Activated CD4-positive, alpha-beta T cell treated with anti-CD3 and anti-CD28 coated beads for 36 hours (primary cell): ENCODE measurements around the gene CSAG3. TPM values are rescaled to one million over a fixed set of nuclear protein-coding genes. Genes with fewer than 3 reads are reported as not detected.
"Not testable (repeated sequence)": the region's sequence is repeated elsewhere in the genome, so short reads cannot be mapped to it uniquely, and the experiment has no call there.

Experiments used
- ATAC-seq: fragments of 200-7000 bp; cut with Tn5 transposase; one replicate; pipeline ENCODE4 v1.10.0; 2021; ENCODE audit warnings: mild to moderate bottlenecking, moderate library complexity
- CTCF ChIA-PET: fragments of 350-600 bp; sonication (Branson Sonifier 250); formaldehyde crosslinking; loops from one replicate; lab custom pipeline; 2021; ENCODE audit warnings: antibody characterized with exemption; lab: Charles Lee
- POLR2A ChIA-PET: fragments of 350-600 bp; sonication (Branson Sonifier 250); formaldehyde crosslinking; loops from one replicate; lab custom pipeline; 2021; ENCODE audit warnings: antibody characterized with exemption, inconsistent platforms; lab: Charles Lee
- DNase-seq: peaks from one replicate; pipeline ENCODE4 v3.0.0-alpha.2; 2020
- H3K27ac Mint-ChIP-seq: one replicate; pipeline ENCODE4 v1.8.0; 2021; ENCODE audit warnings: mixed read lengths
- H3K27me3 Mint-ChIP-seq: one replicate; pipeline ENCODE4 v1.8.0; 2021; ENCODE audit warnings: mixed read lengths
- H3K36me3 Mint-ChIP-seq: one replicate; pipeline ENCODE4 v1.8.0; 2021; ENCODE audit warnings: low read depth, mixed read lengths
- H3K4me1 Mint-ChIP-seq: one replicate; pipeline ENCODE4 v1.8.0; 2021; ENCODE audit warnings: mixed read lengths
- H3K4me3 Mint-ChIP-seq: one replicate; pipeline ENCODE4 v1.8.0; 2021; ENCODE audit warnings: mild to moderate bottlenecking, moderate library complexity, mixed read lengths
- H3K9me3 Mint-ChIP-seq: one replicate; pipeline ENCODE4 v1.8.0; 2021; ENCODE audit warnings: low read depth, mixed read lengths
- intact Hi-C, 2 experiments: fragments of 100-400 bp; cut with DNase I in 1 of 2; cut with micrococcal nuclease in 1 of 2; formaldehyde crosslinking; loops; one replicate each; pipeline versions ENCODE4 v1.14.2 to v1.15.1; 2022 to 2024; cut with DNase I, micrococcal nuclease
- total RNA-seq, 2 experiments: library from RNA; stranded (reverse); gene quantifications; one replicate each; pipeline ENCODE4 v1.2.3, GENCODE V29; 2021

CSAG3 gene
- under 1 TPM; 0.23 to 0.55 TPM for total RNA-seq

DNA sequence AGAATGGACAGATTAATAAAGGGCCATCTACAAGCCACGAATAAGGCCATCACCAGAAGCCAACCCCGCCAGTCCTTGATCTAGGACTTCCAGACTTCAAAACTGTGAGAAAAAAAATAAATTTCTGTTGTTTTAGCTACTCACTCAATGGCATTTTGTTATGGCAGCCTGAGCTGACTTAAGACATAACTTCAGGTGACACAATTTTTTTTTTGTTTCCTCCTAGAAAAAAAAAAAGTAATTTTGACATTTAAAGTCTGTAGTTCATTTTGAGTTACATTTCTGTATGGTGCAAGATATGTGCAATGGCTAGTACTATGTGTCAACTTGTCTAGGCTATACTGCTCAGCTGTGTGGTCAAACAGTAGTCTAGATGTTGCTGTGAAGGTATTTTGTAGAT, at the start of gene CSAG3:
Gene CSAG3 (plus strand): TSS at position 301 of the 400 bp plus-strand sequence.
- H3K9me3 Mint-ChIP-seq, intact Hi-C loops, H3K36me3 Mint-ChIP-seq, H3K27ac Mint-ChIP-seq, H3K4me3 Mint-ChIP-seq, DNase-seq, H3K4me1 Mint-ChIP-seq, POLR2A ChIA-PET, ATAC-seq, CTCF ChIA-PET, H3K27me3 Mint-ChIP-seq: not testable (repeated sequence)

DNA sequence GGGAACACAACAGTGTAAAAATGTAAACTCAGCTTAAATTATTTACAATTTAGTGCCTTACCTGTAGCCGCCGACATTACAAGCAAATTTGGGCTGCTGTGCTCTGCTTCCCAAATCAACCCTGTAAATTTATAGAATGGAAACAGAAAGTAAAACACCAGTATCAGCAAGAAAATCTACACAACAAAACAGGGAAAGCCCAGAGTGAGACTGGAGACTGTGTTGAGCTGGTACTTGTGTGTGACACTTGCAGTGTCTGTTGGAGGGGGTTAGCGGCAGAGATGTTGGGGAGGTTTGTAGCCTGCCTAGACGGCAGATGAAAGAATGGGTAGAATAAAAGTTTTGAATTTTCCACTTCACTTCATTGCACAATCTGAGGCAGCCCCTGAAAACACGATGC, 45.8 kb upstream of the CSAG3 start:
- DNase-seq, H3K36me3 Mint-ChIP-seq, POLR2A ChIA-PET, H3K9me3 Mint-ChIP-seq, H3K4me1 Mint-ChIP-seq, H3K4me3 Mint-ChIP-seq, CTCF ChIA-PET, ATAC-seq, H3K27ac Mint-ChIP-seq, intact Hi-C loops, H3K27me3 Mint-ChIP-seq: not testable (repeated sequence)

DNA sequence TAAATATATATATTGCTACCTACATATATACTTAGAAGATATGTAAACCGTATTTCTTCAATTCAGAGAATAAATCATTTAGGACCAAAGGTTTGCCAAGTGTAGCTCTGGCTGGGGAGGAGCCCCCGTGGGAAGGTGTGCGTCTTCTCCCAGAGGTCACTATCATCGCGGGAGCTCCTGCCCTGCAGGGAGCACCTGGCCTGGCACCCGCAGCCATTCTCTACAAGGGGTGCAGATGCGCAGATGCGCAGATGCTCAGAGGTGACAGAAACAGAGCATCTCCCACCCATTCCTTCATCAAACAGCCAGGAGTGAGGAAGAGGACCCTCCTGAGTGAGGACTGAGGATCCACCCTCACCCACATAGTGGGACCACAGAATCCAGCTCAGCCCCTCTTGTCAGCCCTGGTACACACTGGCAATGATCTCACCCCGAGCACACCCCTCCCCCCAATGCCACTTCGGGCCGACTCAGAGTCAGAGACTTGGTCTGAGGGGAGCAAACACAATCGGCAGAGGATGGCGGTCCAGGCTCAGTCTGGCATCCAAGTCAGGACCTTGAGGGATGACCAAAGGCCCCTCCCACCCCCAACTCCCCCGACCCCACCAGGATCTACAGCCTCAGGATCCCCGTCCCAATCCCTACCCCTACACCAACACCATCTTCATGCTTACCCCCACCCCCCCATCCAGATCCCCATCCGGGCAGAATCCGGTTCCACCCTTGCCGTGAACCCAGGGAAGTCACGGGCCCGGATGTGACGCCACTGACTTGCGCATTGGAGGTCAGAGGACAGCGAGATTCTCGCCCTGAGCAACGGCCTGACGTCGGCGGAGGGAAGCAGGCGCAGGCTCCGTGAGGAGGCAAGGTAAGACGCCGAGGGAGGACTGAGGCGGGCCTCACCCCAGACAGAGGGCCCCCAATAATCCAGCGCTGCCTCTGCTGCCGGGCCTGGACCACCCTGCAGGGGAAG, 44.9 kb upstream of the CSAG3 start, which contains the start of gene MAGEA2B:
Gene MAGEA2B (plus strand): TSS at position 814 of the 973 bp plus-strand sequence. CDS start 2,479 bp downstream, outside the sequence.
- H3K4me1 Mint-ChIP-seq, H3K4me3 Mint-ChIP-seq, H3K27ac Mint-ChIP-seq, H3K27me3 Mint-ChIP-seq, H3K9me3 Mint-ChIP-seq, POLR2A ChIA-PET, ATAC-seq, DNase-seq, intact Hi-C loops, CTCF ChIA-PET, H3K36me3 Mint-ChIP-seq: not testable (repeated sequence)

DNA sequence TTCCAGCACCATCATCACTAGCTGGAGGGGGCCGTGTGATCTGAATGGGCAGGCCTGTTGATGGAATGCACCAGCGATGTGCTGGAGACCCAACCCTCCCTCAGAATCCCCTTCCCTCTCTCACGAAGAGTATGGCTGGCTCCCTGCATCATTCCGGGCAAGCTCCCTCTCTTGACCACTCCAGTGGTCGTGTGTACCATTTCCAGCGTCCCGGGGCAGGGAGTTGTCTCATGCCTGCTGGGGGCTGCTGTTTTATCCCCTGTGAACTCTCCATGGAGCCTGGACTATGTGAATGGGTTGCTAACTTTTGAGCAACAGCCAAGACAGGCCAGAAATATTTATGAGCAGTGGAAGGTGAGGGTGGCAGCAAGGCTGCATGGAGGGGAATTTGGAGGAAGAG, 33.6 kb upstream of the CSAG3 start:
- Mint-ChIP-seq H3K4me1 (no peaks in the 10 kb centered on the region), H3K36me3 (no peaks in the 10 kb centered on the region), H3K27me3 (peaks cover 2% of the 10 kb centered on the region), H3K4me3 (no peak overlapping the region), H3K27ac (no peak overlapping the region), H3K9me3 (no peaks in the 10 kb centered on the region)
- ATAC-seq (no peak), DNase-seq (no peak)
- ChIA-PET POLR2A (no interaction called here), CTCF (no interaction called here)
- intact Hi-C loops: no loop called here

DNA sequence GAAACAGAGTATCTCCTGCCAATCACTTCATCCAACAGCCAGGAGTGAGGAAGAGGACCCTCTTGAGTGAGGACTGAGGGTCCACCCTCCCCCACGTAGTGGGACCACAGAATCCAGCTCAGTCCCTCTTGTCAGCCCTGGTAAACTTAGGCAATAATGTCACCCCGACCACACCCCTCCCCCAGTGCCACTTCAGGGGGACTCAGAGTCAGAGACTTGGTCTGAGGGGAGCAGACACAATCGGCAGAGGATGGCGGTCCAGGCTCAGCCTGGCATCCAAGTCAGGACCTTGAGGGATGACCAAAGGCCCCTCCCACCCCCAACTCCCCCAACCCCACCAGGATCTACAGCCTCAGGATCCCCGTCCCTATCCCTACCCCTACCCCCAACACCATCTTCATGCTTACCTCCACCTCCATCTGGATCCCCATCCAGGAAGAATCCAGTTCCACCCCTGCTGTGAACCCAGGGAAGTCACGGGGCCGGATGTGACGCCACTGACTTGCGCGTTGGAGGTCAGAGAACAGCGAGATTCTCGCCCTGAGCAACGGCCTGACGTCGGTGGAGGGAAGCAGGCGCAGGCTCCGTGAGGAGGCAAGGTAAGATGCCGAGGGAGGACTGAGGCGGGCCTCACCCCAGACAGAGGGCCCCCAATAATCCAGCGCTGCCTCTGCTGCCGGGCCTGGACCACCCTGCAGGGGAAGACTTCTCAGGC, 25.6 kb upstream of the CSAG3 start, which contains the start of the genes CSAG1 and MAGEA12:
Gene CSAG1 (minus strand): TSS at position 461 of the 715 bp plus-strand sequence. CDS start 1,261 bp downstream, outside the sequence.
Gene MAGEA12 (plus strand): TSS at position 497 of the 715 bp plus-strand sequence. CDS start 2,405 bp downstream, outside the sequence.
- Mint-ChIP-seq H3K9me3 (no peaks in the 10 kb centered on the region), H3K27me3 (no peaks in the 10 kb centered on the region), H3K4me3 (no peak within 1 kb of the TSS), H3K4me1 (no peaks in the 10 kb centered on the region), H3K27ac (no peak within 1 kb of the TSS), H3K36me3 (no peaks in the 10 kb centered on the region)
- ChIA-PET CTCF (no interaction called here), POLR2A (no interaction called here)
- ATAC-seq (no peak), DNase-seq (no peak)
- intact Hi-C loops: no loop called here

DNA sequence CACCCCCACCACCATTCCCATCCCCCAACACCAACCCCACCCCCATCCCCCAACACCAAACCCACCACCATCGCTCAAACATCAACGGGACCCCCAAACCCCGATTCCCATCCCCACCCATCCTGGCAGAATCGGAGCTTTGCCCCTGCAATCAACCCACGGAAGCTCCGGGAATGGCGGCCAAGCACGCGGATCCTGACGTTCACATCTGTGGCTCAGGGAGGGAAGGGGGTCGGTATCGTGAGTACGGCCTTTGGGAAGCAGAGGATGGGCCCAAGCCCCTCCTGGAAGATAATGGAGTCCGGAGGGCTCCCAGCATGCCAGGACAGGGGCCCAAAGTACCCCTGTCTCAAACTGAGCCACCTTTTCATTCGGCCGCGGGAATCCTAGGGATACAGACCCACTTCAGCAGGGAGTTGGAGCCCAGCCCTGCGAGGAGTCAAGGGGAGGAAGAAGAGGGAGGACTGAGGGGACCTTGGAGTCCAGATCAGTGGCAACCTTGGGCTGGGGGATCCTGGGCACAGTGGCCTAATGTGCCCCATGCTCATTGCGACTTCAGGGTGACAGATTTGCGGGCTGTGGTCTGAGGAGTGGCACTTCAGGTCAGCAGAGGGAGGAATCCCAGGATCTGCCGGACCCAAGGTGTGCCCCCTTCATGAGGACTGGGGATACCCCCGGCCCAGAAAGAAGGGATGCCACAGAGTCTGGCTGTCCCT, 24.7 kb upstream of the CSAG3 start:
- POLR2A ChIA-PET: not testable (repeated sequence)

DNA sequence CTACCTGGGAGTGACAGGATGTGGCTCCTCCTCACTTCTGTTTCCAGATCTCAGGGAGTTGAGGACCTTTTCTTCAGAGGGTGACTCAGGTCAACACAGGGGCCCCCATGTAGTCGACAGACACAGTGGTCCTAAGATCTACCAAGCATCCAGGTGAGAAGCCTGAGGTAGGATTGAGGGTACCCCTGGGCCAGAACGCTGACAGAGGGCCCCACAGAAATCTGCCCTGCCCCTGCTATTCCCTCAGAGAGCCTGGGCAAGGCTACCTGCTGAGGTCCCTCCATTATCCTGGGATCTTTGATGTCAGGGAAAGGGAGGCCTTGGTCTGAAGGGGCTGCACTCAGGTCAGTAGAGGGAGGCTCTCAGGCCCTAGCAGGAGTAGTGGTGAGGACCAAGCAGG, 23.9 kb upstream of the CSAG3 start:
- ATAC-seq (no peak), DNase-seq (no peak)
- H3K4me1 Mint-ChIP-seq: no peaks in the 10 kb centered on the region
- ChIA-PET POLR2A (no interaction called here), CTCF (no interaction called here)
- intact Hi-C loops: no loop called here
- no peaks in the 10 kb centered on the region for H3K27me3 Mint-ChIP-seq
- H3K36me3 Mint-ChIP-seq: no peaks in the 10 kb centered on the region
- no peaks in the 10 kb centered on the region for H3K9me3 Mint-ChIP-seq
- no peak overlapping the region for H3K27ac Mint-ChIP-seq
- no peak overlapping the region for H3K4me3 Mint-ChIP-seq

More for the DNA sequence above, 24.7 kb upstream of the CSAG3 start:
- CTCF ChIA-PET, ATAC-seq, H3K36me3 Mint-ChIP-seq, H3K27ac Mint-ChIP-seq, intact Hi-C loops, DNase-seq, H3K4me1 Mint-ChIP-seq, H3K9me3 Mint-ChIP-seq, H3K4me3 Mint-ChIP-seq, H3K27me3 Mint-ChIP-seq: not testable (repeated sequence)

DNA sequence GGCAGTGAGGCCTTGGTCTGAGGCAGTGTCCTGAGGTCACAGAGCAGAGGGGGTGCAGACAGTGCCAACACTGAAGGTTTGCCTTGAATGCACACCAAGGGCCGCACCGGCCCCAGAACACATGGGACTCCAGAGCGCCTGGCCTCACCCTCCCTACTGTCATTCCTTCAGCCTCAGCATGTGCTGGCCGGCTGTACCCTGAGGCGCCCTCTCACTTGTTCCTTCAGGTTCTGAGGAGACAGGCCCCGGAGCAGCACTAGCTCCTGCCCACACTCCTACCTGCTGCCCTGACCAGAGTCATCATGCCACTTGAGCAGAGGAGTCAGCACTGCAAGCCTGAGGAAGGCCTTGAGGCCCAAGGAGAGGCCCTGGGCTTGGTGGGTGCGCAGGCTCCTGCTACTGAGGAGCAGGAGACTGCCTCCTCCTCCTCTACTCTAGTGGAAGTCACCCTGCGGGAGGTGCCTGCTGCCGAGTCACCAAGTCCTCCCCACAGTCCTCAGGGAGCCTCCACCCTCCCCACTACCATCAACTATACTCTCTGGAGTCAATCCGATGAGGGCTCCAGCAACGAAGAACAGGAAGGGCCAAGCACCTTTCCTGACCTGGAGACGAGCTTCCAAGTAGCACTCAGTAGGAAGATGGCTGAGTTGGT, 23.0 kb upstream of the CSAG3 start:
- H3K4me1 Mint-ChIP-seq: no peaks in the 10 kb centered on the region
- no peaks in the 10 kb centered on the region for H3K27me3 Mint-ChIP-seq
- no peaks in the 10 kb centered on the region for H3K36me3 Mint-ChIP-seq
- ATAC-seq (no peak), DNase-seq (no peak)
- intact Hi-C loops: no loop called here
- CTCF ChIA-PET: no interaction called here
- no peak overlapping the region for H3K27ac Mint-ChIP-seq
- no peak overlapping the region for H3K4me3 Mint-ChIP-seq
- POLR2A ChIA-PET: no interaction called here
- H3K9me3 Mint-ChIP-seq: no peaks in the 10 kb centered on the region

DNA sequence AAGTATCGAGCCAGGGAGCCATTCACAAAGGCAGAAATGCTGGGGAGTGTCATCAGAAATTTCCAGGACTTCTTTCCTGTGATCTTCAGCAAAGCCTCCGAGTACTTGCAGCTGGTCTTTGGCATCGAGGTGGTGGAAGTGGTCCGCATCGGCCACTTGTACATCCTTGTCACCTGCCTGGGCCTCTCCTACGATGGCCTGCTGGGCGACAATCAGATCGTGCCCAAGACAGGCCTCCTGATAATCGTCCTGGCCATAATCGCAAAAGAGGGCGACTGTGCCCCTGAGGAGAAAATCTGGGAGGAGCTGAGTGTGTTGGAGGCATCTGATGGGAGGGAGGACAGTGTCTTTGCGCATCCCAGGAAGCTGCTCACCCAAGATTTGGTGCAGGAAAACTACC, 22.5 kb upstream of the CSAG3 start:
- H3K4me3 Mint-ChIP-seq, CTCF ChIA-PET, intact Hi-C loops, DNase-seq, H3K27ac Mint-ChIP-seq, H3K4me1 Mint-ChIP-seq, H3K9me3 Mint-ChIP-seq, POLR2A ChIA-PET, H3K36me3 Mint-ChIP-seq, ATAC-seq, H3K27me3 Mint-ChIP-seq: not testable (repeated sequence)

DNA sequence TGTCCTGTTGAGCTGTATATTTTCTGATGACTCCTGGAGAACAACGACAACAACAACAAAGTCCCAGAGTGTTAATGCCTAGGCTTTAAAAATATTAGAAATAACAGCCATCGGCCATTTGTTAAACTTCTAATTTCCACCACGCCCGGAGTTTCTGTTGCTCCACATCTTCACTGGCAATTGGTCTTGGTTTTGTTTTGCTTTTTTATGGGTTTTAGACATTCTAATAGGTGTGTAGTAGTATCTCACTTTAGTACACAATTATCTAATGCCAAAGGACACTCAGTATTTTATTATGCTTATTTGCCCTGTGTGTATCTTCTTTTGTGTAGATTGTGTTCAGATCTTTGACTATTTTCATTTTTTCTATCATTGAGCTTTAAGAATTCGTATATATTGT, 20.5 kb upstream of the CSAG3 start:
- ChIA-PET POLR2A (no interaction called here), CTCF (no interaction called here)
- intact Hi-C loops: no loop called here

More for the DNA sequence above, 20.5 kb upstream of the CSAG3 start:
- ATAC-seq (no peak), DNase-seq (no peak)
- Mint-ChIP-seq H3K36me3 (no peaks in the 10 kb centered on the region), H3K4me3 (no peak overlapping the region), H3K27ac (no peak overlapping the region), H3K9me3 (no peaks in the 10 kb centered on the region), H3K4me1 (no peaks in the 10 kb centered on the region), H3K27me3 (no peaks in the 10 kb centered on the region)
